HepG2 (cell line): Measurements from ENCODE around the gene METTL23. TPM values are rescaled to one million over a fixed set of nuclear protein-coding genes. Genes with fewer than 3 reads are reported as not detected.

Experiments
- ETV6 ChIP-seq: sonication (generic); formaldehyde crosslinking; conservative IDR thresholded peaks from 2 replicates; pipeline ENCODE4 v1.4.0; 2020; ENCODE audit warnings: missing genetic modification reagents
- FOSL2 ChIP-seq: sonication (generic); formaldehyde crosslinking; IDR thresholded peaks from 2 replicates; pipeline ENCODE4 v1.4.0; 2020; ENCODE audit warnings: missing genetic modification reagents
- FOXP1 ChIP-seq, 2 experiments: fragments of 450-650 bp in 1 of 2; IDR thresholded peaks; 2 replicates each; pipeline ENCODE4 v1.6.1; 2017 to 2018; ENCODE audit warnings: antibody characterized with exemption in 1 of 2
- GABPB1 ChIP-seq: IDR thresholded peaks from 2 replicates; pipeline ENCODE4 v1.6.1; 2016; ENCODE audit warnings: mild to moderate bottlenecking, missing genetic modification reagents, moderate library complexity, missing compliant biosample characterization
- HNF4A ChIP-seq: sonication (generic); formaldehyde crosslinking; IDR thresholded peaks from 2 replicates; pipeline ENCODE4 v1.4.0; 2020; ENCODE audit warnings: missing genetic modification reagents
- KLF9 ChIP-seq: IDR thresholded peaks from 2 replicates; pipeline ENCODE4 v1.6.1; 2016; ENCODE audit warnings: low read depth
- NCOR1 ChIP-seq: fragments of 200-600 bp; sonication (generic); IDR thresholded peaks from 2 replicates; pipeline ENCODE4 v1.7.0; 2017; ENCODE audit warnings: antibody characterized with exemption, low read length, borderline replicate concordance
- ONECUT2 ChIP-seq: sonication (generic); formaldehyde crosslinking; IDR thresholded peaks from 2 replicates; pipeline ENCODE4 v1.4.0; 2020; ENCODE audit warnings: missing genetic modification reagents
- RBAK ChIP-seq: sonication (generic); formaldehyde crosslinking; IDR thresholded peaks from 2 replicates; pipeline ENCODE4 v1.5.1; 2020; ENCODE audit warnings: mild to moderate bottlenecking, missing genetic modification reagents
- REL ChIP-seq: sonication (generic); formaldehyde crosslinking; conservative IDR thresholded peaks from 2 replicates; pipeline ENCODE4 v1.8.0; 2022; ENCODE audit warnings: mild to moderate bottlenecking, missing genetic modification reagents, moderate library complexity
- RORA ChIP-seq: sonication (generic); formaldehyde crosslinking; IDR thresholded peaks from 2 replicates; pipeline ENCODE4 v1.5.0; 2020; ENCODE audit warnings: mild to moderate bottlenecking, missing genetic modification reagents, moderate library complexity
- SSRP1 ChIP-seq: IDR thresholded peaks from 2 replicates; pipeline ENCODE4 v1.6.1; 2016; ENCODE audit warnings: control low read depth
- ZNF331 ChIP-seq: sonication (generic); formaldehyde crosslinking; IDR thresholded peaks from 2 replicates; pipeline ENCODE4 v1.4.0; 2020; ENCODE audit warnings: missing genetic modification reagents
- ZNF530 ChIP-seq: sonication (generic); formaldehyde crosslinking; IDR thresholded peaks from 2 replicates; pipeline ENCODE4 v1.5.0; 2020; ENCODE audit warnings: low read depth, mild to moderate bottlenecking, missing genetic modification reagents
- ZNF562 ChIP-seq: sonication (generic); formaldehyde crosslinking; IDR thresholded peaks from 2 replicates; pipeline ENCODE4 v1.8.0; 2022; ENCODE audit warnings: missing genetic modification reagents, borderline replicate concordance
- ZNF7 ChIP-seq: IDR thresholded peaks from 2 replicates; pipeline ENCODE4 v1.6.1; 2016; ENCODE audit warnings: missing biosample characterization, missing genetic modification reagents
- ZNF724P ChIP-seq: sonication (generic); formaldehyde crosslinking; IDR thresholded peaks from 2 replicates; pipeline ENCODE4 v1.8.0; 2022; ENCODE audit warnings: missing genetic modification reagents, borderline replicate concordance
- ZNF747 ChIP-seq: sonication (generic); formaldehyde crosslinking; IDR thresholded peaks from 2 replicates; pipeline ENCODE4 v1.8.1; 2023; ENCODE audit warnings: missing genetic modification reagents, mild to moderate bottlenecking, borderline replicate concordance
- ZNF773 ChIP-seq: sonication (generic); formaldehyde crosslinking; IDR thresholded peaks from 2 replicates; pipeline ENCODE4 v1.4.0; 2020; ENCODE audit warnings: missing genetic modification reagents, borderline replicate concordance
- ZNF839 ChIP-seq: sonication (generic); formaldehyde crosslinking; IDR thresholded peaks from 2 replicates; pipeline ENCODE4 v1.4.0; 2020; ENCODE audit warnings: missing genetic modification reagents, mild to moderate bottlenecking, borderline replicate concordance
- polyA plus RNA-seq, 8 experiments: library from polyadenylated mRNA; depleted of rRNA in 3 of 8; stranded (reverse) in 7 of 8; unstranded in 1 of 8; fragments of >200 nt; fragmentation: Illumina TruSeq in 4 of 8; extraction: Trizol in 4 of 8; gene quantifications; 2 replicates each; pipeline versions ENCODE4 v1.2.1 to v1.2.3, GENCODE V29; 2011 to 2016; ENCODE audit warnings: low read depth in 4 of 8, missing spikeins in 1 of 8, mixed read lengths in 1 of 8; ENCODE audit not compliant: insufficient read depth in 1 of 8
- total RNA-seq, 5 experiments: library from RNA; depleted of rRNA; stranded (reverse); fragments of >200 nt; fragmentation: Illumina TruSeq; extraction: Trizol; gene quantifications; 2 replicates each; pipeline ENCODE4 v1.2.3, GENCODE V29; 2016; ENCODE audit warnings: low read depth in 1 of 5
- TF ChIP-seq, protein P1 (sequence below): sonication (generic); formaldehyde crosslinking; IDR thresholded peaks from 2 replicates; pipeline ENCODE4 v1.5.1; 2020; ENCODE audit warnings: missing genetic modification reagents, mild to moderate bottlenecking, borderline replicate concordance
- TF ChIP-seq, protein P2 (sequence below): sonication (generic); formaldehyde crosslinking; conservative IDR thresholded peaks from 2 replicates; pipeline ENCODE4 v1.4.0; 2020; ENCODE audit warnings: missing genetic modification reagents
- TF ChIP-seq, protein P3 (sequence below): sonication (generic); formaldehyde crosslinking; IDR thresholded peaks from 2 replicates; pipeline ENCODE4 v1.4.0; 2020; ENCODE audit warnings: missing genetic modification reagents
- TF ChIP-seq, protein P4 (sequence below): sonication (generic); formaldehyde crosslinking; IDR thresholded peaks from 2 replicates; pipeline ENCODE4 v1.5.0; 2020; ENCODE audit warnings: mild to moderate bottlenecking, missing genetic modification reagents

Gene METTL23
- total and polyA plus RNA-seq, 2 of the 13 experiments (the other 11 are each of a cell fraction or from before 2014, with no cell fraction given) = 39.9 to 104 TPM

DNA sequence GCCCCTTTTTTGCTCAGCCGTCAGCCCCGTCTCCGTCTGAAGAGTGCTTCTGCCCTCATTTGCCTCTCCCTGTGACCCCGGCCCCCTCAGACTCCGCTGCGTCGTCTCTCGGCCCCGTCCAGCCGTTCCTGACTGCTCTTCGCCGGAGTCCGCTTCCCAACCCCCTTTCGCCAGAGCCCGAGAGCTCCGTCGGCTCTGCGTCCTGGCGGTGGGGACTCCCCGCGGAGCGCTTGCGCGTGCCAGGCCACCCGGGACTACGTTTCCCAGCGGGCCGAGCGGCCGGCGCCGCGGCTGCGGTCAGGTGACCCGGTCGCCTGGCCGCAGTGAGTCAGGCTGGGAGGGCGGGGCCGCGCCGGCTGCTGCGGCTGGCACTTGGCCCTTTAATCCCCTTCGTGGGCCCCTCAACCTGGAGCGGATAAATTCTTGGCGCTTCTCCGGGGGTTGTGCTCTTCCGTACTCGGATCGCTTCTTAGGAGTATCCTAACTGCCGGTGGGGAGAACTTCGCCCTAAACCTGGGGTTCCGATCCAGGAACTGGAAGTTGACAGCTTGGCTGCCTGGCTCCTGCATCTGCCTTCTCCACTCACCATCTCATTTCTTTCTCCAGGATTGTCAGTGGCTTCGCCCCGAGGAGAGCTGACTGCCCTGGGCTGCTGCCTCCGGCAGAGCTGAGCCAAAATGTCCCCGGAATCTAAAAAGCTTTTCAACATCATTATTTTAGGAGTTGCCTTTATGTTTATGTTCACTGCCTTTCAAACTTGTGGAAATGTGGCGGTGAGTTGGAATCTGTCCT lies 11.2 kb downstream of the METTL23 start, which contains the start of gene MFSD11 (continued):
- TF ChIP-seq REL (CRISPR knock-in tag) = peak; percentile 93
- peak; percentile 50; the same call in 1 of the 2 replicates for TF ChIP-seq ZNF773 (CRISPR knock-in tag)
- TF ChIP-seq FOSL2 (CRISPR knock-in tag) = peak; percentile 91
- TF ChIP-seq ZNF724P = no peak; the same call in 1 of the 2 replicates
- TF ChIP-seq ONECUT2 = no peak
- TF ChIP-seq RBAK (CRISPR knock-in tag) = no peak
- no peak for TF ChIP-seq FOXP1 (IDR thresholded peaks at IDR 0.05)
- no peak for TF ChIP-seq FOXP1 (CRISPR knock-in tag; IDR thresholded peaks at IDR 0.05)
- TF ChIP-seq NCOR1 = peak; percentile 69; the same call in 1 of the 2 replicates
- TF ChIP-seq, protein P1, sequence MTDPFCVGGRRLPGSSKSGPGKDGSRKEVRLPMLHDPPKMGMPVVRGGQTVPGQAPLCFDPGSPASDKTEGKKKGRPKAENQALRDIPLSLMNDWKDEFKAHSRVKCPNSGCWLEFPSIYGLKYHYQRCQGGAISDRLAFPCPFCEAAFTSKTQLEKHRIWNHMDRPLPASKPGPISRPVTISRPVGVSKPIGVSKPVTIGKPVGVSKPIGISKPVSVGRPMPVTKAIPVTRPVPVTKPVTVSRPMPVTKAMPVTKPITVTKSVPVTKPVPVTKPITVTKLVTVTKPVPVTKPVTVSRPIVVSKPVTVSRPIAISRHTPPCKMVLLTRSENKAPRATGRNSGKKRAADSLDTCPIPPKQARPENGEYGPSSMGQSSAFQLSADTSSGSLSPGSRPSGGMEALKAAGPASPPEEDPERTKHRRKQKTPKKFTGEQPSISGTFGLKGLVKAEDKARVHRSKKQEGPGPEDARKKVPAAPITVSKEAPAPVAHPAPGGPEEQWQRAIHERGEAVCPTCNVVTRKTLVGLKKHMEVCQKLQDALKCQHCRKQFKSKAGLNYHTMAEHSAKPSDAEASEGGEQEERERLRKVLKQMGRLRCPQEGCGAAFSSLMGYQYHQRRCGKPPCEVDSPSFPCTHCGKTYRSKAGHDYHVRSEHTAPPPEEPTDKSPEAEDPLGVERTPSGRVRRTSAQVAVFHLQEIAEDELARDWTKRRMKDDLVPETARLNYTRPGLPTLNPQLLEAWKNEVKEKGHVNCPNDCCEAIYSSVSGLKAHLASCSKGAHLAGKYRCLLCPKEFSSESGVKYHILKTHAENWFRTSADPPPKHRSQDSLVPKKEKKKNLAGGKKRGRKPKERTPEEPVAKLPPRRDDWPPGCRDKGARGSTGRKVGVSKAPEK (CRISPR knock-in tag) = no peak
- TF ChIP-seq ETV6 (CRISPR knock-in tag) = 0 out of 2 replicates have a peak, but pooled peaks have one; percentile 44
- TF ChIP-seq GABPB1 = peak; percentile 46; the same call in 1 of the 2 replicates
- 0 out of 2 replicates have a peak, but pooled peaks have one; percentile 72 for TF ChIP-seq ZNF839 (CRISPR knock-in tag)
- no peak for TF ChIP-seq ZNF7
- TF ChIP-seq, protein P2, sequence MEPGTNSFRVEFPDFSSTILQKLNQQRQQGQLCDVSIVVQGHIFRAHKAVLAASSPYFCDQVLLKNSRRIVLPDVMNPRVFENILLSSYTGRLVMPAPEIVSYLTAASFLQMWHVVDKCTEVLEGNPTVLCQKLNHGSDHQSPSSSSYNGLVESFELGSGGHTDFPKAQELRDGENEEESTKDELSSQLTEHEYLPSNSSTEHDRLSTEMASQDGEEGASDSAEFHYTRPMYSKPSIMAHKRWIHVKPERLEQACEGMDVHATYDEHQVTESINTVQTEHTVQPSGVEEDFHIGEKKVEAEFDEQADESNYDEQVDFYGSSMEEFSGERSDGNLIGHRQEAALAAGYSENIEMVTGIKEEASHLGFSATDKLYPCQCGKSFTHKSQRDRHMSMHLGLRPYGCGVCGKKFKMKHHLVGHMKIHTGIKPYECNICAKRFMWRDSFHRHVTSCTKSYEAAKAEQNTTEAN (CRISPR knock-in tag) = peak; percentile 23; the same call in 1 of the 2 replicates
- TF ChIP-seq, protein P3, sequence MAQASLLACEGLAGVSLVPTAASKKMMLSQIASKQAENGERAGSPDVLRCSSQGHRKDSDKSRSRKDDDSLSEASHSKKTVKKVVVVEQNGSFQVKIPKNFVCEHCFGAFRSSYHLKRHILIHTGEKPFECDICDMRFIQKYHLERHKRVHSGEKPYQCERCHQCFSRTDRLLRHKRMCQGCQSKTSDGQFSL (CRISPR knock-in tag) = no peak
- TF ChIP-seq, protein P4, sequence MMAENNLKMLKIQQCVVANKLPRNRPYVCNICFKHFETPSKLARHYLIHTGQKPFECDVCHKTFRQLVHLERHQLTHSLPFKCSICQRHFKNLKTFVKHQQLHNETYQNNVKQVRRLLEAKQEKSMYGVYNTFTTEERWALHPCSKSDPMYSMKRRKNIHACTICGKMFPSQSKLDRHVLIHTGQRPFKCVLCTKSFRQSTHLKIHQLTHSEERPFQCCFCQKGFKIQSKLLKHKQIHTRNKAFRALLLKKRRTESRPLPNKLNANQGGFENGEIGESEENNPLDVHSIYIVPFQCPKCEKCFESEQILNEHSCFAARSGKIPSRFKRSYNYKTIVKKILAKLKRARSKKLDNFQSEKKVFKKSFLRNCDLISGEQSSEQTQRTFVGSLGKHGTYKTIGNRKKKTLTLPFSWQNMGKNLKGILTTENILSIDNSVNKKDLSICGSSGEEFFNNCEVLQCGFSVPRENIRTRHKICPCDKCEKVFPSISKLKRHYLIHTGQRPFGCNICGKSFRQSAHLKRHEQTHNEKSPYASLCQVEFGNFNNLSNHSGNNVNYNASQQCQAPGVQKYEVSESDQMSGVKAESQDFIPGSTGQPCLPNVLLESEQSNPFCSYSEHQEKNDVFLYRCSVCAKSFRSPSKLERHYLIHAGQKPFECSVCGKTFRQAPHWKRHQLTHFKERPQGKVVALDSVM = no peak; the same call in 1 of the 2 replicates
- no peak for TF ChIP-seq RORA (CRISPR knock-in tag)
- no peak; the same call in none of the 2 replicates for TF ChIP-seq KLF9 (CRISPR knock-in tag)
- peak; percentile 91 for TF ChIP-seq SSRP1
- no peak; the same call in 1 of the 2 replicates for TF ChIP-seq ZNF747 (CRISPR knock-in tag)
- peak; percentile 53 for TF ChIP-seq ZNF331 (CRISPR knock-in tag)
- TF ChIP-seq HNF4A (CRISPR knock-in tag) = 0 out of 2 replicates have a peak, but pooled peaks have one; percentile 1
- no peak for TF ChIP-seq ZNF562 (CRISPR knock-in tag)
- TF ChIP-seq ZNF530 (CRISPR knock-in tag) = no peak
